Measurements from ENCODE around the gene IQGAP1. TPM values are rescaled to one million over a fixed set of nuclear protein-coding genes. Genes with fewer than 3 reads are reported as not detected.

IQGAP1 gene
- total RNA-seq, 4 donors from 2014 or later = 181 to 285 (median 193) TPM

- peaks cover 0 to 24% (median 5%) of the 10 kb centered on the region in 3 donors for H3K36me3 ChIP-seq
- WGBS, 2 donors = 91% methylated on average over 13 of the region's 14 CpGs
- H3K4me1 ChIP-seq = peaks cover 17 to 34% (median 19%) of the 10 kb centered on the region in 3 donors
- H3K9me3 ChIP-seq = no peaks in the 10 kb centered on the region
- TF ChIP-seq CTCF (IDR thresholded peaks at IDR 0.05) (no peak), POLR2A (IDR thresholded peaks at IDR 0.05) (no peak)
- H3K4me3 ChIP-seq = no peak overlapping the region
- intact Hi-C loops (cut with DNase I) = loop anchor here (10.0 kb wide), 1 partner anchor 104 kb away; no protein-coding TSS in a partner anchor
- no peak overlapping the region for H3K27ac ChIP-seq
- no peak for DNase-seq
- no peaks in the 10 kb centered on the region for H3K27me3 ChIP-seq
These were observed 27.3 kb upstream of the IQGAP1 start for GRCh38 chr15:90360746-90361145.

- 5 to 14% methylated on average over 2 of the region's 2 CpGs for WGBS, 2 donors
- Histone ChIP-seq H3K4me1 (peaks cover 17 to 46% (median 19%) of the 10 kb centered on the region in 3 donors), H3K27me3 (no peaks in the 10 kb centered on the region), H3K4me3 (no peak overlapping the region), H3K36me3 (peaks cover 0 to 17% (median 5%) of the 10 kb centered on the region in 3 donors), H3K27ac (peak overlapping the region; percentile 19 to 82 (median 78)), H3K9me3 (no peaks in the 10 kb centered on the region)
- DNase-seq = no peak
- TF ChIP-seq CTCF (IDR thresholded peaks at IDR 0.05) (no peak), POLR2A (IDR thresholded peaks at IDR 0.05) (no peak)
- intact Hi-C loops (cut with DNase I) = loop anchor here (10.0 kb wide), 1 partner anchor 102 kb away; no protein-coding TSS in a partner anchor
These were observed 25.2 kb upstream of the IQGAP1 start for GRCh38 chr15:90362936-90363212.

GRCh38 chr15:90364251-90364650 lies 23.8 kb upstream of the IQGAP1 start:
- intact Hi-C loops (cut with DNase I) = loop anchor here (10.0 kb wide), 1 partner anchor 101 kb away; no protein-coding TSS in a partner anchor
- no peak overlapping the region for H3K4me3 ChIP-seq
- 19 to 37% methylated on average over 4 of the region's 4 CpGs for WGBS, 2 donors
- no peaks in the 10 kb centered on the region for H3K27me3 ChIP-seq
- TF ChIP-seq POLR2A (IDR thresholded peaks at IDR 0.05) (no peak), CTCF (IDR thresholded peaks at IDR 0.05) (no peak)
- peaks cover 17 to 48% (median 19%) of the 10 kb centered on the region in 3 donors for H3K4me1 ChIP-seq
- H3K36me3 ChIP-seq = peaks cover 0 to 15% (median 5%) of the 10 kb centered on the region in 3 donors
- H3K9me3 ChIP-seq = no peaks in the 10 kb centered on the region
- H3K27ac ChIP-seq = peak overlapping the region in 3 of 4 donors; percentile 24 to 82 (median 50)
- no peak for DNase-seq

GRCh38 chr15:90365414-90366055 lies 22.5 kb upstream of the IQGAP1 start:
- no peak overlapping the region for H3K27ac ChIP-seq
- peaks cover 0 to 4% (median 2%) of the 10 kb centered on the region in 3 donors for H3K36me3 ChIP-seq
- DNase-seq = no peak
- H3K4me1 ChIP-seq = peaks cover 17 to 48% (median 19%) of the 10 kb centered on the region in 3 donors
- intact Hi-C loops (cut with DNase I) = loop anchor here (10.0 kb wide), 1 partner anchor 99 kb away; no protein-coding TSS in a partner anchor
- H3K9me3 ChIP-seq = no peaks in the 10 kb centered on the region
- H3K4me3 ChIP-seq = no peak overlapping the region
- WGBS, 2 donors = 89 to 94% methylated on average over 14 of the region's 15 CpGs
- TF ChIP-seq POLR2A (IDR thresholded peaks at IDR 0.05) (no peak), CTCF (IDR thresholded peaks at IDR 0.05) (no peak)
- H3K27me3 ChIP-seq = no peaks in the 10 kb centered on the region

- H3K36me3 ChIP-seq = no peaks in the 10 kb centered on the region
- peak overlapping the region in 3 of 4 donors; percentile 17 to 66 (median 65) for H3K27ac ChIP-seq
- WGBS, 2 donors = 22 to 33% methylated on average over 3 of the region's 3 CpGs
- H3K27me3 ChIP-seq = no peaks in the 10 kb centered on the region
- intact Hi-C loops (cut with DNase I) = loop anchor here (10.0 kb wide), 1 partner anchor 97 kb away; no protein-coding TSS in a partner anchor
- TF ChIP-seq CTCF (IDR thresholded peaks at IDR 0.05) (no peak), POLR2A (IDR thresholded peaks at IDR 0.05) (no peak)
- no peak for DNase-seq
- no peak overlapping the region for H3K4me3 ChIP-seq
- peaks cover 9 to 41% (median 19%) of the 10 kb centered on the region in 3 donors for H3K4me1 ChIP-seq
- H3K9me3 ChIP-seq = no peaks in the 10 kb centered on the region
These were observed 20.5 kb upstream of the IQGAP1 start for GRCh38 chr15:90367576-90367975.
